OCI-LY7 (cell line): Measurements from ENCODE around the gene F7. TPM values are rescaled to one million over a fixed set of nuclear protein-coding genes. Genes with fewer than 3 reads are reported as not detected.

Source experiments
- BruUV-seq: library from RNA; stranded (reverse); fragments of 400-500 nt; replicated peaks from 2 replicates; lab custom pipeline; 2021; lab: Mats Ljungman, UMichigan
- CTCF ChIA-PET: fragments of 300-600 bp; sonication (Branson Sonifier 250); formaldehyde crosslinking; loops from one replicate; lab custom pipeline; 2022; ENCODE audit warnings: antibody characterized with exemption; ENCODE audit not compliant: unreplicated experiment; lab: Charles Lee
- POLR2A ChIA-PET: fragments of 300-600 bp; sonication (Branson Sonifier 250); formaldehyde crosslinking; loops from one replicate; lab custom pipeline; 2022; ENCODE audit warnings: antibody characterized with exemption; lab: Charles Lee
- DNase-seq: peaks from one replicate; pipeline ENCODE4 v3.0.0-alpha.2; 2015; ENCODE audit warnings: low spot score
- H2AFZ ChIP-seq: fragments of 200-600 bp; sonication (generic), shearing (Covaris generic); 2 replicates; pipeline ENCODE4 v1.6.1; 2014; ENCODE audit warnings: mild to moderate bottlenecking, antibody characterized with exemption, low read length, moderate library complexity
- H3K27ac ChIP-seq: fragments of 200-600 bp; sonication (generic); 2 replicates; pipeline ENCODE4 v1.5.1; 2014; ENCODE audit warnings: mixed run types, low read depth, mild to moderate bottlenecking, moderate library complexity, low read length, inconsistent platforms; ENCODE audit not compliant: poor library complexity, severe bottlenecking
- H3K36me3 ChIP-seq: fragments of 200-600 bp; sonication (generic); 2 replicates; pipeline ENCODE4 v1.6.1; 2014; ENCODE audit warnings: mild to moderate bottlenecking, antibody characterized with exemption, low read length, moderate library complexity, mixed read lengths; ENCODE audit not compliant: insufficient read depth
- H3K4me1 ChIP-seq: fragments of 200-600 bp; sonication (generic); 2 replicates; pipeline ENCODE4 v1.5.1; 2014; ENCODE audit warnings: mild to moderate bottlenecking, low read length; ENCODE audit not compliant: insufficient read depth, poor library complexity, severe bottlenecking
- H3K4me2 ChIP-seq: fragments of 200-600 bp; sonication (generic); 2 replicates; pipeline ENCODE4 v1.6.1; 2014; ENCODE audit warnings: mild to moderate bottlenecking, low read length
- H3K4me3 ChIP-seq: fragments of 200-600 bp; sonication (generic); 2 replicates; pipeline ENCODE4 v1.5.1; 2014; ENCODE audit warnings: mild to moderate bottlenecking, low read depth, low read length; ENCODE audit not compliant: poor library complexity, severe bottlenecking
- H3K79me2 ChIP-seq: fragments of 200-600 bp; sonication (generic); 2 replicates; pipeline ENCODE4 v1.6.1; 2016; ENCODE audit warnings: low read depth, mild to moderate bottlenecking, low read length, moderate library complexity, mixed read lengths; ENCODE audit not compliant: insufficient read depth
- H3K9me2 ChIP-seq: fragments of 200-600 bp; sonication (generic); 2 replicates; pipeline ENCODE4 v1.6.1; 2016; ENCODE audit warnings: mild to moderate bottlenecking, low read length, mixed read lengths; ENCODE audit not compliant: insufficient read depth
- H3K9me3 ChIP-seq: fragments of 200-600 bp; sonication (generic); 2 replicates; pipeline ENCODE4 v1.6.1; 2014; ENCODE audit warnings: mild to moderate bottlenecking, mixed run types, low read length, mixed read lengths
- H4K20me1 ChIP-seq: fragments of 200-600 bp; sonication (generic); 2 replicates; pipeline ENCODE4 v1.6.1; 2014; ENCODE audit warnings: mild to moderate bottlenecking, antibody characterized with exemption, low read length, moderate library complexity, mixed read lengths; ENCODE audit not compliant: insufficient read depth
- CTCF ChIP-seq: fragments of 200-600 bp; sonication (generic); conservative IDR thresholded peaks from 2 replicates; pipeline ENCODE4 v1.5.1; 2014; ENCODE audit warnings: mild to moderate bottlenecking, antibody characterized with exemption, low read length, moderate library complexity, mixed read lengths
- EZH2phosphoT487 ChIP-seq: fragments of 200-600 bp; sonication (generic); IDR thresholded peaks from 2 replicates; pipeline ENCODE4 v1.6.1; 2018; ENCODE audit warnings: low read depth, borderline replicate concordance, mild to moderate bottlenecking, mixed run types, antibody characterized with exemption, low read length, moderate library complexity, mixed read lengths
- intact Hi-C: fragments of 100-400 bp; cut with micrococcal nuclease; formaldehyde crosslinking; loops from one replicate; pipeline ENCODE4 v1.10.0; 2022; ENCODE audit not compliant: unreplicated experiment
- total RNA-seq, 2 experiments: library from RNA; depleted of rRNA in 1 of 2; stranded (reverse); fragments of >200 nt in 1 of 2; shearing (Covaris generic) in 1 of 2; gene quantifications; 2 replicates each; pipeline ENCODE4 v1.2.3, GENCODE V29; 2014 to 2022

The F7 gene
- total RNA-seq, 2 experiments from 2014 or later, result not detected

- DNase-seq, result no peak
- H3K4me2 ChIP-seq, result no peak overlapping the region
- TF ChIP-seq CTCF, result no peak
- no peak for TF ChIP-seq EZH2phosphoT487
- H3K4me3 ChIP-seq, result no peak overlapping the region
- ChIA-PET POLR2A (no interaction called here), CTCF (no interaction called here)
- no peak overlapping the region for H2AFZ ChIP-seq
- no peaks in the 10 kb centered on the region for H3K4me1 ChIP-seq
- no peaks in the 10 kb centered on the region for H3K79me2 ChIP-seq
- no TSS peak for BruUV-seq
- intact Hi-C loops, result no loop called here
- no peak overlapping the region for H3K27ac ChIP-seq
- H3K9me2 ChIP-seq, result no peaks in the 10 kb centered on the region
- H3K9me3 ChIP-seq, result no peaks in the 10 kb centered on the region
- no peaks in the 10 kb centered on the region for H4K20me1 ChIP-seq
- no peaks in the 10 kb centered on the region for H3K36me3 ChIP-seq
Measured at GRCh38 chr13:113058129-113058987, 47.2 kb upstream of the F7 start.

GRCh38 chr13:113058988-113059850 lies 46.4 kb upstream of the F7 start:
- ChIA-PET POLR2A (no interaction called here), CTCF (no interaction called here)
- intact Hi-C loops, result no loop called here
- H3K79me2 ChIP-seq, result no peaks in the 10 kb centered on the region
- no peaks in the 10 kb centered on the region for H3K9me2 ChIP-seq
- H3K4me1 ChIP-seq, result no peaks in the 10 kb centered on the region
- no peak for TF ChIP-seq CTCF
- TF ChIP-seq EZH2phosphoT487, result no peak
- H2AFZ ChIP-seq, result no peak overlapping the region
- no peak for DNase-seq
- no peaks in the 10 kb centered on the region for H3K9me3 ChIP-seq
- H4K20me1 ChIP-seq, result no peaks in the 10 kb centered on the region
- H3K27ac ChIP-seq, result no peak overlapping the region
- no peak overlapping the region for H3K4me2 ChIP-seq
- H3K4me3 ChIP-seq, result no peak overlapping the region
- no TSS peak for BruUV-seq
- no peaks in the 10 kb centered on the region for H3K36me3 ChIP-seq
